ENCODE data around the gene GPR18.

The GPR18 gene

GRCh38 chr13:99280166-99280565 lies 22.0 kb upstream of the GPR18 start:
- H3K4me3 ChIP-seq (ENCODE audit: low read depth, low read length): no peak overlapping the region
- CTCF ChIA-PET: interaction anchor here (0.9 to 24.4 kb wide), 5 partner anchors 10 to 157 kb away, joined by 3 to 1002 read pairs (median 7); partner anchors contain the start of gene UBAC2
- peak; percentile 49 for DNase-seq (ENCODE audit: low read depth, low spot score)
- POLR2A ChIA-PET: interaction anchor here (1.4 kb wide), 1 partner anchor 156 kb away, joined by 3 read pairs; no protein-coding TSS in a partner anchor
- no peak for TF ChIP-seq CTCF (IDR thresholded peaks at IDR 0.05; ENCODE audit: insufficient read depth, low read length, missing control alignments)

- H3K4me3 ChIP-seq (ENCODE audit: low read depth, low read length): no peak overlapping the region
- no peak for DNase-seq (ENCODE audit: low read depth, low spot score)
- POLR2A ChIA-PET: interaction anchor here (1.4 kb wide), 1 partner anchor 157 kb away, joined by 3 read pairs; no protein-coding TSS in a partner anchor
Measured at GRCh38 chr13:99279637-99280036, 21.5 kb upstream of the GPR18 start.

DNA sequence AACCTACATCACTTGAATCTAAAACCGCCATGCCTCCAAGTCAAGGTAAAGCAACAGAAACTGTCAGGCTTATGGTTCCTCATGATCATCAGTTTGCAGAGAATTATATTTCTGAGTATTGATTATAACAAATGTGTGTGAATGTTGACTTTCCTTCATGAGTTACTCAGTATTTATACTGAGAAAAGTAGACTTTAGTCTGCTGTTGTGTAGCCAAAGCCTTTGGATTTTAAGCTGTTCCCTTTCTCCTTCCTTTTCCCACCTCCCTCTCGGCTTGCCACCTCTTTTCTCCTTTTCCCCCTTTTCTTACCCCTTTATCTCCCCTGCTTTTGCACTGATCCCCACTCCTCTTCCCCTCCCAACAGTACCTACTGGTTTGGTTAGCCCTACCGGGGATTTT lies 20.7 kb upstream of the GPR18 start:
- POLR2A ChIA-PET: no interaction called here
- CTCF ChIA-PET: interaction anchor here (1.4 to 24.4 kb wide), 3 partner anchors 9 to 158 kb away, joined by 3 to 1002 read pairs (median 34); no protein-coding TSS in a partner anchor
- no peak for DNase-seq (ENCODE audit: low read depth, low spot score)
- H3K4me3 ChIP-seq (ENCODE audit: low read depth, low read length): no peak overlapping the region
- TF ChIP-seq CTCF (IDR thresholded peaks at IDR 0.05; ENCODE audit: insufficient read depth, low read length, missing control alignments): no peak

More at GRCh38 chr13:99279637-99280036, 21.5 kb upstream of the GPR18 start:
- TF ChIP-seq CTCF (IDR thresholded peaks at IDR 0.05; ENCODE audit: insufficient read depth, low read length, missing control alignments): no peak
- CTCF ChIA-PET: interaction anchor here (3.6 to 24.4 kb wide), 2 partner anchors 9 to 157 kb away, joined by 34 to 1002 read pairs; no protein-coding TSS in a partner anchor

DNA sequence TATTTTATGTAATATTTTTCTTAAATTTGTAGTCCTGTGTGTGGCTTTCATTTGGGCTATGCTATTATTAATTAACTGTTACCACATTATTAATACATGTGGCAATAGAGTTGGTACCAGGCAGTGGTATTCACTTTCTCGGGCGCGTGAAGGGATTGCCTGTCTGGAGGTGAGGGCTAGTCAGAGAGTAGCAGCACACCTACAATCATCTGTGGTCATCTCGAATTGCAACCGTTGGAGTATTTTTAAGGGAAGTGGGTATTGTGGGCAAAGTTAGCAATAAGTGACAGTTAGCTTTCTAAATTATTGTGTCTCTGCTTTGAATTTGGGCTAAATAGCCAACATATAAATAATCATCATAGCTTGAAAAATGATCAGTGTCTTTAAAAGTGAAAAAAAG lies 20.0 kb upstream of the GPR18 start:
- CTCF ChIA-PET: interaction anchor here (1.4 to 24.4 kb wide), 3 partner anchors 8 to 159 kb away, joined by 3 to 1002 read pairs (median 34); no protein-coding TSS in a partner anchor
- H3K4me3 ChIP-seq (ENCODE audit: low read depth, low read length): no peak overlapping the region
- POLR2A ChIA-PET: no interaction called here
- DNase-seq (ENCODE audit: low read depth, low spot score): no peak
- no peak for TF ChIP-seq CTCF (IDR thresholded peaks at IDR 0.05; ENCODE audit: insufficient read depth, low read length, missing control alignments)

- DNase-seq (ENCODE audit: low read depth, low spot score): no peak
- no peak overlapping the region for H3K4me3 ChIP-seq (ENCODE audit: low read depth, low read length)
- ChIA-PET CTCF (interaction anchor here (1.3 to 24.4 kb wide), 5 partner anchors 7 to 159 kb away, joined by 3 to 1002 read pairs (median 3); no protein-coding TSS in a partner anchor), POLR2A (no interaction called here)
- TF ChIP-seq CTCF (IDR thresholded peaks at IDR 0.05; ENCODE audit: insufficient read depth, low read length, missing control alignments): no peak
Measured at GRCh38 chr13:99277629-99278028, 19.4 kb upstream of the GPR18 start.

- no peak overlapping the region for H3K4me3 ChIP-seq (ENCODE audit: low read depth, low read length)
- no peak for TF ChIP-seq CTCF (IDR thresholded peaks at IDR 0.05; ENCODE audit: insufficient read depth, low read length, missing control alignments)
- POLR2A ChIA-PET: no interaction called here
- CTCF ChIA-PET: interaction anchor here (1.0 to 24.4 kb wide), 6 partner anchors 9 to 166 kb away, joined by 3 to 1002 read pairs (median 5); no protein-coding TSS in a partner anchor
- no peak for DNase-seq (ENCODE audit: low read depth, low spot score)
Measured at GRCh38 chr13:99276706-99277105, 18.5 kb upstream of the GPR18 start.

Data from AG04449 (cell line).